Left cardiac atrium (tissue), 4 donors: ENCODE results near the gene PRDM16. TPM values are rescaled to one million over a fixed set of nuclear protein-coding genes. Genes with fewer than 3 reads are reported as not detected.
A peak's percentile ranks its signal among the peaks of the same experiment; 100 is the strongest.
"Not testable (repeated sequence)": the region's sequence is repeated elsewhere in the genome, so short reads cannot be mapped to it uniquely, and the experiment has no call there.

ENCODE experiments used
- ATAC-seq, 2 donors: fragments of 200-7000 bp; cut with Tn5 transposase; one replicate each; pipeline ENCODE4 v1.9.1; 2020; ENCODE audit warnings: mild to moderate bottlenecking in 2 of 2, moderate library complexity in 2 of 2
- DNase-seq: peaks from one replicate; pipeline ENCODE4 v3.0.0-alpha.2; 2020
- intact Hi-C, 2 donors: fragments of 100-400 bp; cut with DNase I; formaldehyde crosslinking; loops; one replicate each; pipeline versions ENCODE4 v1.14.1 to v1.15.1; 2022 to 2023
- total RNA-seq, 2 donors: library from RNA; stranded (reverse); fragmentation: NEBNext Ultra II Directional; extraction: Animal tissue kit (Norgen Biotek cat#: 25700); gene quantifications; one replicate each; pipeline ENCODE4 v1.2.1, GENCODE V29; 2021
- donor health status: DM: no; HTN: yes; CAD: no.
- donor health status: DM: no; HTN: yes; CAD: no; lungs with severe emphysema.
- donor health status: DM: yes; HTN: yes; CAD: no.
- donor health status: Dilated cardiomyopathy.

Gene PRDM16
- total RNA-seq, 2 donors from 2014 or later, result 0.99 to 1.2 TPM

- ATAC-seq (no peak), DNase-seq (no peak)
- intact Hi-C loops, result no loop called here
Observed at GRCh38 chr1:3161176-3161840, 92.3 kb downstream of the PRDM16 start.

- no peak for DNase-seq
- no peak for ATAC-seq
- intact Hi-C loops, result no loop called here
Observed at GRCh38 chr1:3162322-3162882, 93.4 kb downstream of the PRDM16 start.

GRCh38 chr1:3163356-3163755, 94.4 kb downstream of the PRDM16 start:
- intact Hi-C loops, result no loop called here
- no peak for DNase-seq
- no peak for ATAC-seq

DNA sequence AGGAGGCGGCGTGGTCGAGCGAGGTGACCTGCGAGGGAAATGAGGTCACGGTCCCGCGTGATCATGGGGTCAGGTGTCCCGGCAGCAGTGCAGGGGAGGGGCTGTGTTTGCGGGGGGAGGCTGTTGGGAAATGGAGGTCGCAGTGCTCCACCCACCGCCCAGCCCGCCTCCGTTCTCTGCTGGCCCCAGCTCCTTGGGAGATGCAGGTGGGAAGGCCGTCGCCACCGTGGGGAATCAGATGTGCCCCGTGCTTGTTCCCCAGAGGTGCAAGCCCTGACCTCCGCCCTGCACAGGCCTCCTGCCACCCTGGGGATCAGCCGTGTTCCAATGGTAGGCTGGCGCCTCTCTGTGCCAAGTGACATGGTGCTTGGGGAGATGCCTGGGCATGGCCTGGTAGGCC, 95.7 kb downstream of the PRDM16 start:
- intact Hi-C loops, result no loop called here
- no peak for DNase-seq
- peak in 1 of 2 donors; percentile 21 for ATAC-seq

- intact Hi-C loops, ATAC-seq, DNase-seq: not testable (repeated sequence)
Observed at GRCh38 chr1:3165189-3165588, 96.2 kb downstream of the PRDM16 start.

DNA sequence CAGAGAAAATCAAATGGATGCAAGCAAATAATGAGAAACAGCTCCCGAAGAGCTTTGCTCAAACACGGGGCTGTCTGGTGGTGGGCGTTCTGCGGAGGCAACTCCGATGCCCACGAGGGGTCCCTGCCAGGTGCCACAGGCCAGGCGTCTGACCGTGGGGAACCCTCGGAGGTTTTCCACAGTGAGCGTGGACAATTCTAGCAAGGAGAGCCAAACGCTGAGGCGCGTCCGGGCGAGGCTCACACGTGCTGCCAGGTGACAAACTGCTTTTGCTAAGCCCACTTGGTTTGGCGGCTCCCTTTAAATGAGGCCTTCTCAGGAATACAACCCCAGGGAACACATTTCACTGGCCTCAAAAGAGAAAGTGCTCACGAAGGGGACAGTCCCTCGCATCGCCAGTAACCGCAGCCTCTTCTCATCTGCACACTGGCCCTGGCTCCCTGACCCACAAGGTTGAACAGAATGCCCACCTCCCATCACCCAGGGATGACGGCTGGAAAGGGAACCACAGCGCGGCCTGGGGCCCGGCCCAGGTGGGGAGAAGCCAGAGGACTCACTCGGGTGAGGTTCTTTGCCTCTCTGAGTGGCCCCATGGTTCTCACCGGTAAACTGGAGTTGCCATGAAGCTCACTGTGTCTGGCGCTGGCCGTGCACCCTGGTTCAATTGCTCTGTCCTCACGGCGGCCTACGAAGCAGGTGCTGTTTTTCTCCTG, 97.4 kb downstream of the PRDM16 start:
- no peak for ATAC-seq

GRCh38 chr1:3167255-3167654, 98.3 kb downstream of the PRDM16 start:
- intact Hi-C loops, result no loop called here
- no peak for ATAC-seq
- DNase-seq, result no peak

More for the DNA sequence above, 97.4 kb downstream of the PRDM16 start:
- intact Hi-C loops, result no loop called here
- DNase-seq, result no peak

DNA sequence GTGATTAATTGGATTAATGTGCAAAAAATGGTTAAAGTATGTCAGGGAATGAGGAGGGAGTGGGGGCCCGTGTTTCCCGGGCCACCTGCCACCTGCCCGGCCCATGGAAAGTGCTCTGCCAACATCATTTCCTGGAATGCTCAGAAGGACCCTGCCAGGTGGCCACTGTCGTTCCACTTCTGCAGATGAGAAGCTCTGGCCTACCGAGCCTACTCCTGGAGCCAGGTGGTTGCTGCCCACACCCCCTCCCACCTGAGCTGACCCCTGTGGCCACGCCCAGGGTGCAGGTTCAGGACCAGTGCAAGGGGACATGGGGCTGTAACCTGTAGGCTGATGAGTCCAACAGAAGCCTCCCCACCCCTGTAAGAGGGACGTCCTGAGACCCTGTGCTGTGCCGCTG, 99.7 kb downstream of the PRDM16 start:
- DNase-seq, result no peak
- intact Hi-C loops, result no loop called here
- no peak for ATAC-seq

- no peak for DNase-seq
- intact Hi-C loops, result no loop called here
Observed at GRCh38 chr1:3169665-3170356, 100.8 kb downstream of the PRDM16 start.

DNA sequence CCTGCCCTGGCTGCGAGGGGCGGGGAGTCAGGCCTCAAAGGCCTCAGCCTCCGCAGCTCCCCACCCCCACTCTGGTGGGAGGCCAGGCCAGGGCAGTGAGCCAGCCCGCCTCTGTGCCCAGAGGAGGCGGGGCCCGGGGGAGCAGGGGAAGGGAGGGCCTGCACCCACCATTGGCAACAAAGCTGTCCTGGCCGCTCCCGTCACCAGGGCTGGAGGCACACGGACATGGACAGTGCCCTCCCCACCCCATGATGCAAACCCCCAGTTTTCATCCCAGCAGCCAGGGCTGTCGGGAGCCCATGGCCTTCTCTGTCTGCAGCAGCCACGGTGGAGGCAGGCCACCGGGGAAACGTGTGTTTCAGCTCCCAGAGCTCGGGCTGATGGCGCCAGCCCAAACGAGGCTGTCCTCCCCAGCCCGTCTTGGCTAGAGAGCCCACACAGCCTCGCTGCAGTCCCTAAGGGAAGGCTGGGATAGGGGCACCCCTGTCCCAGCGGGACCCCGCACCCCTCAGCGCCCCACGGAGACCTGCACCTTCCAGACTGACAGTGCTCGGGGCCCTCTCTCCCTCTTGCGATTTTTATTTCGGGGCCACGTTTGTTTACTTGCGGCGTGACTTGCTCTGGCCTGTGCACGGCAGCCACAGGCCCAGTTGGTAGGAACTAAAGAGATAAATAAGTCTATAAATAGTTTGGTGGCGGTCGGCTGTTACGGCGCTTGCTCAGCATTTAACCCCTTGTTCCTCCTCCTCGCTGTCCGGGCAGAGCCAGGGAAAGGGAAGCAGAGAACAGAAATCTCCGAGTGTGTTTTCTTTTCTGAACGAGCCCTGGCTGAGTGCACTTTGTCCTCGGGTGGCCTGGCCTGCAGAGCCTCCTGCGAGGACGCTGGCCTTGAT, 101.8 kb downstream of the PRDM16 start:
- peak; percentile 92 to 94 for ATAC-seq
- peak; percentile 79 for DNase-seq
- intact Hi-C loops, result no loop called here

More at GRCh38 chr1:3169665-3170356, 100.8 kb downstream of the PRDM16 start:
- ATAC-seq, result no peak

DNA sequence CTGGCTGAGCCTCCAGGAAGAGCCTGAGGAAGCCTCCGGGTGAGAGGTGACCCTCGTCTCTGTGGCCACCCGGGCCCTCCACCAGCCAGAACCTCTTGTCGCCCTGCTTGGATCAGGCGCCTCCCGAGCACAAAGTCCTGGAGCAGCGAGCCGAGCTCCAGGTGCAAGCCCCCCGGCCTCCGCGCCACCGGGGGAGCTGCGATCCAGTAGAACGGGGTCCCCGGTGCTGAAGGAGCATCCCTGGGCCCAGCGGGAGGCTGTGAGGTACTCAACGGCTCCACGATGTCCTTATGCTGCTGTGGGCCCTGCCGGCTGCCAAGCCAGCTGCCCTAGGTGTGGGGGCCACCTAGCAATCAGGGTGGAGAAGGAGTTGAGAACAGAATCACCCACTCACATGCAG, 102.8 kb downstream of the PRDM16 start:
- ATAC-seq, result no peak
- no peak for DNase-seq
- intact Hi-C loops, result no loop called here

DNA sequence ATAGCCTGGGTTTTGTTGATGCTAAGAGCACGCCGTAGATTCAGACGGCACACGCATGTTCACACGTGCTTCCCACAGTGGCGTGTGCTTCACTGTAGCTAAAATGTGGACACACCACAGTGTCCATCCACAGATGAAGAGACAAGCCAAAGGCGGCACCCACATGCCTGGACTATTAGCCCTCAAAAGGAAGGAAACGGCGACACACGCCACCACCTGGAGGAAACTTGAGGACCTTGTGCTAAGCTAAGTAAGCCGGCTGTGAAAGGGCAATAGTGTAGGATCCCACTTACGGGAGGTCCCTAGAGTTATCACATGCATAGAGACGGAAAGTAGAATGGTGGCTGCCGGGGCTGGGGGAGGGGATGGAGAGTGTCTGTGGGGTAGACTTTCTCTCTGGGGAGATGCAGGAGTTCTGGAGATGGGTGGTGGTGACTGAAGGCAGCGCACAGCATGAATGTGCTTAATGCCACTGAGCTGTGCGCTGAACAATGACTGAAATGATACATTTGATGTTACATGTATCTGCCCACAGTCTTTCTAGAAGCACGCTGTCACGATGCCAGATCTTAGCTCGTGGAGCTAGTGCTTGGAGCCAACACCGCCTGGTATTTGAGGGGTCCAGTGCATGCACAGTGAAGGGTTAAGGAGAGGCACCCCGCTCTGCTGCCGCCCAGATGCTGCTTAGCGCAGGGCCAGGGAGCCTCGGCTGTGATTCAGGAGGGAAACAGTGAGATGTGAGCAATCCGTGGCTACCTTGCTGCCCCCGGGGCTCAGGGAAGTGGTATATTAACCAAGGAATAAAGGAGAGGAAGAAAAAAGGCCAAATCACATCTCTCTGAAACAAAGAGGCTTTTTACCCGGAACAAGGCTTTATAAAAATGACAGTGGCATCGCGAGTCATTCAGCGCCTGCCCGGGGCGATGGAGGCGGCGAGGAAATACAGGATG, 103.7 kb downstream of the PRDM16 start:
- DNase-seq (no peak), ATAC-seq (no peak)
- intact Hi-C loops, result no loop called here

DNA sequence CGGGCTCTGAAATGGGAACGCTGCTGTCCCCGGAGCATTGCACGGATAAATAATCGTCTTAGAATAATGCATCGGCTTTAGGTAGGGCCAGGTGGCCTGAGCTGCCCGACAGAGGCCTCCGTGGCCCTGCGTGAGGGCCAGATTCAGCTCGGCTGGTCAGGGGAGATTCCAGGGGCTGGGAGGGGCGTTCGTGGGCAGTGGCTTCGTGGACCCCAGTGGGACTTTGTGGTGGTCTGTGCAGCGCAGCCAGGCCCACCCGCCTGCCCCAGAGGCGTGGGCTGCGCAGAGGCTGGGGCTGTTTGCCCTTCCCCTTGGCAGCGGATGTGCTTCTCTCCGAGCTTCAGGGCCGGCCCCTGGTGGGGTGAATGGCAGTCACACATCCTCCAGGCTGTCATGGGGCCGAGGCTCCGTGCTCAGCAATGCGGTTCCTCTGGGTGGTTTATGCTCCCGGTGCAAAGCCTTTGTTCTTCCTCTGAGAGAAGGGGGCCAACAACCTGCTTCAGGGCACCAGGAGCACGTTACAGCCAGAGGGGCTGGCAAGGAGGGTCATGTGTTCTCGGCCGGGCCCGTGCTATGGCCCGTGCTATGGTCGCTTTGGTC, 104.5 kb downstream of the PRDM16 start:
- no peak for ATAC-seq
- no peak for DNase-seq
- intact Hi-C loops, result no loop called here

GRCh38 chr1:3174487-3175247, 105.7 kb downstream of the PRDM16 start:
- DNase-seq, result peak; percentile 76
- peak; percentile 47 to 52 for ATAC-seq
- intact Hi-C loops, result no loop called here

GRCh38 chr1:3175486-3175885, 106.5 kb downstream of the PRDM16 start:
- ATAC-seq, result no peak
- DNase-seq, result no peak
- intact Hi-C loops, result no loop called here

GRCh38 chr1:3176028-3176427, 107.0 kb downstream of the PRDM16 start:
- ATAC-seq (no peak), DNase-seq (no peak)
- intact Hi-C loops, result no loop called here

GRCh38 chr1:3176820-3177219, 107.8 kb downstream of the PRDM16 start:
- DNase-seq (no peak), ATAC-seq (no peak)
- intact Hi-C loops, result no loop called here
